Large intestine (tissue), 3 donors: ENCODE data around the gene MME. TPM values are rescaled to one million over a fixed set of nuclear protein-coding genes. Genes with fewer than 3 reads are reported as not detected.
"Not testable (repeated sequence)": the region's sequence is repeated elsewhere in the genome, so short reads cannot be mapped to it uniquely, and the experiment has no call there.

Experiments used
- DNase-seq, 2 donors: peaks; one replicate each; pipeline versions ENCODE4 v3.0.0 to v3.0.0-alpha.2; 2013
- H3K27ac ChIP-seq: one replicate; pipeline ENCODE4 v1.5.1; 2013; ENCODE audit warnings: low read length
- H3K27me3 ChIP-seq: 2 replicates; pipeline ENCODE4 v1.6.1; 2013; ENCODE audit warnings: low read length; ENCODE audit not compliant: control insufficient read depth, insufficient read depth
- H3K36me3 ChIP-seq: 2 replicates; pipeline ENCODE4 v1.6.1; 2013; ENCODE audit warnings: low read length; ENCODE audit not compliant: control insufficient read depth, insufficient read depth
- H3K4me1 ChIP-seq: one replicate; pipeline ENCODE4 v1.6.1; 2013; ENCODE audit warnings: low read length; ENCODE audit not compliant: control insufficient read depth, insufficient read depth
- H3K4me3 ChIP-seq: one replicate; pipeline ENCODE4 v1.5.1; 2013; ENCODE audit warnings: low read length
- H3K9me3 ChIP-seq: one replicate; pipeline ENCODE4 v1.6.1; 2013; ENCODE audit warnings: mild to moderate bottlenecking, low read depth, low read length, moderate library complexity; ENCODE audit not compliant: control insufficient read depth
- WGBS: methylation state at CpG from one replicate; pipeline ENCODE4 v1.1.5; 2013; ENCODE audit warnings: low lambda C conversion rate; ENCODE audit not compliant: insufficient coverage; 5-methylcytosine and 5-hydroxymethylcytosine counted together
- polyA plus RNA-seq: library from polyadenylated mRNA; unstranded; fragments of 120-200 nt; gene quantifications from one replicate; pipeline ENCODE4 v1.2.1, GENCODE V29; 2013

MME gene
- polyA plus RNA-seq, 1 donor = 307 TPM

DNA sequence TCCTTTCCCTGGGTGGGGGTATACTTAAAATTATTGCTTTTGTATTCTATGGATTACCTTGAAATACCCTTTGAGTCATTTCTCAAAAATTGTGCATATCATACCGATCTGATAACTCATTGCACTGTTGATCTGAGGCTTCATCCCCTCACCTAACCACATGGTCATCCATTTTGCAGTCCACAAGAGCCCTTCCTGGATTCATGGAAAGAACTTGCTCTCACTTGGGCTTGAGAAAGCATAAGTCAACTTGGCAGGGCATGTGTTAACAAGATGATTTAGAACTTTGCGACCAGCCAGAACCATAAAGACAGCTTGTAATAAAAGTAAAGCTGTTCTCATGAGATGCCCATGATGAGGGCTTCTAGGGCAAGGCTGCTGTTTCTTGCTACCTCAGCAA lies 22.2 kb downstream of the MME start:
- no CpG with 5 or more reads among the region's 2 CpGs for WGBS
- DNase-seq = peak in 1 of 2 donors; percentile 5
- H3K27me3 ChIP-seq = no peaks in the 10 kb centered on the region

DNA sequence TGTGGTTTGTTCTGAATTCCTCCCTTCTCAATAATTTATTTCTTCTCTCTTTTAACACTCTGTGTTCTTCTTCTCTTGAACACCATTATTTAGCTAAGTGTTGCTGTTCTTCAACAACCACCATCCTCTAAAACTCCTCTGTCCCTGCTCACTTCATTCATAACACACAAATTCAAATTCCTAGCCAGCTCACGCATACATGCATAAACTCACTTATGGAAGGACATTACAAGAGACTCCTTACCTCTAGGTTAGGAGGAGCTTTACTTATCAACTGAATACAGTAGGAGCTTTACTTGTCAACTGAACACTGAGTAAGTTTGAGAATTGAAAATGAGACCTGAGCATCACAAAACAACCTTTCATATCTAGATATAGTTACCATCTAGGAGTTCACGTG lies 23.6 kb downstream of the MME start:
- no CpG with 5 or more reads among the region's 2 CpGs for WGBS
- no peak for DNase-seq
- no peaks in the 10 kb centered on the region for H3K4me1 ChIP-seq
- no peaks in the 10 kb centered on the region for H3K9me3 ChIP-seq
- H3K27ac ChIP-seq = no peak overlapping the region
- H3K27me3 ChIP-seq = no peaks in the 10 kb centered on the region
- no peak overlapping the region for H3K4me3 ChIP-seq
- H3K36me3 ChIP-seq = no peaks in the 10 kb centered on the region

More for the DNA sequence above, 22.2 kb downstream of the MME start:
- H3K4me3 ChIP-seq = no peak overlapping the region
- H3K9me3 ChIP-seq = no peaks in the 10 kb centered on the region
- H3K36me3 ChIP-seq = no peaks in the 10 kb centered on the region
- H3K27ac ChIP-seq = no peak overlapping the region
- H3K4me1 ChIP-seq = no peaks in the 10 kb centered on the region

DNA sequence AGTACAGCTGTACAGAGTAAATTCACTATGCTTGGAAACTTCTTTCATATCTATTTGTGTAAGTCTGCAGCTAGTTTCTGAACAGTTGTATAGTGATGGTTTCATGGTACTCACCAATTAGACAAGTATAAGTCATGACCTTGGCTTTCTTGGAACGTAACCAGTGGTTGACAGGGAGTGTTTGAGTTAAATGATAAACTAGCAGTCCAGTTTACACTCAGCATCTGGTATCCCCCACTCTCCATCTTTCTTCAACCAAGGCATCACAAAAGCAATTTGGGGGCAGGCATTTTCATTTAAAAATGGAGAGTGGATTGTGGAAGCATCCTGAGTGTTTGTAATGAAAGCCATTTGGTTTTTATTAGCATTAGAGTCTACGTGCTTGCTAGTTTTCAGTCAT lies 26.0 kb downstream of the MME start:
- H3K4me3 ChIP-seq = no peak overlapping the region
- no peaks in the 10 kb centered on the region for H3K9me3 ChIP-seq
- 100% methylated on average over 1 of the region's 2 CpGs for WGBS
- peaks cover 2% of the 10 kb centered on the region for H3K36me3 ChIP-seq
- H3K4me1 ChIP-seq = no peaks in the 10 kb centered on the region
- no peak overlapping the region for H3K27ac ChIP-seq
- no peak for DNase-seq
- H3K27me3 ChIP-seq = no peaks in the 10 kb centered on the region

DNA sequence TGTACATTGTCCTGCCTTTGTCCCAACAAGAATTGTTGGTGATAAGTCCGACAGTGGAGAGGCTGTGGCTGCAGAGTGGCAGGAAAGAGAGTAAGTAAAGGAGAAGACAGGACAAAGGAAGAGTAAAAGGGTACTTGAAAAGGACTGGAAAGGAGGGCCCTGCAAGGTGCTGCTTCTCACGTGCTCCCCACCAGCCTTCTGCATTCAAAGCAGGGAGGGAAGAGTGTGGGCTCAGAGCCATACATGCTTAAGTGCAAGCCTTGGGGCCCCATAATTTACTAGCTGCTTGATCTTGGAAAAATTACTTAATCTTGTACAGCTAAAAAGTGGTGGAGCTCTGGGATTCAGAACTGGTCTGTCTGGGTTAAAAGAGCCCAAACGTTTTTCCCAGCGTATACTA lies 29.9 kb downstream of the MME start:
- no peaks in the 10 kb centered on the region for H3K27me3 ChIP-seq
- H3K9me3 ChIP-seq = no peaks in the 10 kb centered on the region
- 100% methylated on average over 1 of the region's 4 CpGs for WGBS
- peaks cover 5% of the 10 kb centered on the region for H3K36me3 ChIP-seq
- no peaks in the 10 kb centered on the region for H3K4me1 ChIP-seq
- H3K27ac ChIP-seq = no peak overlapping the region
- no peak overlapping the region for H3K4me3 ChIP-seq
- DNase-seq = no peak

DNA sequence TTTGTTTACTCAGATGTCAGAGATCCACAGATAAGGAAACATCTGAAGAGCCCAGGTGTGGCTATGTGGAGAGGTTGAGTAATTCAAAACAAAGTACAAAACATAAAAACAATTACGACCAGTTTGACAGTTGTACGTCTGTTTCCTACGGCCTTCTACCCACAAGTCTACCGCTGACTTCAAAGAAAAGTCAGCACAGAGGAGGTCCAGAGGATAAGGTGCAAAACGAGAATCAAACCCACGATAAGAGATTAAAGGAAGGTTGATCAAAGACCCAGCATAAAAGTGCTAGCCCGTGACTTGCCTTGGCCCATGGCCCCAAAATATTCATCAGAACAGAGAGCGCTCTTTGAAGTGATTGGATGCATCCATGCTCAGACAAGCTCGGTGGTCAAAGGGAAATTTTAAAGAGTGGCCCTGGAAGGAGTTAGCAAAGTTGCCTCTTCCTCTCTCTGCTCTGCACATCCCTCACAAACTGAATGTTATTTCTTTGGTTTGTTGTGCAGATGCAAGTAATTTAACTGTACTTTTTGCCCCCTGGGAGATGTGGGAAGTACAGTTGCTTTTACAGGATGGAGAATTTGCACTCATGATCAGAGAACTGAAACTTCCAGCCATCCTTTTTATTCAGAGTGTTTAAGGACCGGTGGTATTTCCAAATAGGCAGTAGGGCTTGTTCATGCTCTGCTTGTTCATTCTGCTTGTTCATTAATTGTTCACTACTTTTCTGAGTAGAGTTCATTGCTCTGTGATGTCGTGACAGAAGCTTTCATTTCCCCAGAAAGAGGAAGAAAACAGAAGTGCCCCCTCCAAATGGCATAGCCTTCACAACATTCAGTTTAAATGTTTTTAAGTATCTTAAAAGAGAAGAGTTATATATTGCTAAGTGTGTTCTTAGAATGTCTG lies 31.1 kb downstream of the MME start:
- WGBS = 80% methylated on average over 4 of the region's 11 CpGs
- H3K4me1 ChIP-seq = no peaks in the 10 kb centered on the region
- H3K9me3 ChIP-seq = no peaks in the 10 kb centered on the region
- peaks cover 5% of the 10 kb centered on the region for H3K36me3 ChIP-seq
- H3K27ac ChIP-seq = no peak overlapping the region
- H3K27me3 ChIP-seq = no peaks in the 10 kb centered on the region
- H3K4me3 ChIP-seq = no peak overlapping the region
- DNase-seq = no peak

DNA sequence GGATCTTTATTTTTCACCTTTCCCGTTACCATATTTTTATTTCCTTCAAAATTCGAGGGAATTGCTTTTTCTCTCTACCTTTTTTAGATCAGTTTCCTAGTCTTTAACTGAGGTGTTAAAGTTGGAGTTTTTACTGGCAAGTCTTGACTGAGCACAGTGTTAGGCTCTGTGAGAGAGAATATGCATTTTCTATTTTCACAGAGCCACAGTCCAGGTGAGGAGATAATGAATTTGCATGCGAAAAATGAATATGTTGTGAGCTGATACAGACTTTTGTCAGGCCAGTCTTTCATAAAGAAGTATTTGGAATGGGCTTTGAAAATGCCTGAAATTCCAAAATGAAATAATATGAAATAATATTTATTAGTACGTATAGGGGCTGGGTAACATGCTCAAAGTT lies 31.9 kb downstream of the MME start:
- Histone ChIP-seq H3K27ac (no peak overlapping the region), H3K4me3 (no peak overlapping the region), H3K9me3 (no peaks in the 10 kb centered on the region), H3K27me3 (no peaks in the 10 kb centered on the region), H3K36me3 (peaks cover 5% of the 10 kb centered on the region), H3K4me1 (no peaks in the 10 kb centered on the region)
- WGBS = 70% methylated on average over 4 of the region's 4 CpGs
- no peak for DNase-seq

DNA sequence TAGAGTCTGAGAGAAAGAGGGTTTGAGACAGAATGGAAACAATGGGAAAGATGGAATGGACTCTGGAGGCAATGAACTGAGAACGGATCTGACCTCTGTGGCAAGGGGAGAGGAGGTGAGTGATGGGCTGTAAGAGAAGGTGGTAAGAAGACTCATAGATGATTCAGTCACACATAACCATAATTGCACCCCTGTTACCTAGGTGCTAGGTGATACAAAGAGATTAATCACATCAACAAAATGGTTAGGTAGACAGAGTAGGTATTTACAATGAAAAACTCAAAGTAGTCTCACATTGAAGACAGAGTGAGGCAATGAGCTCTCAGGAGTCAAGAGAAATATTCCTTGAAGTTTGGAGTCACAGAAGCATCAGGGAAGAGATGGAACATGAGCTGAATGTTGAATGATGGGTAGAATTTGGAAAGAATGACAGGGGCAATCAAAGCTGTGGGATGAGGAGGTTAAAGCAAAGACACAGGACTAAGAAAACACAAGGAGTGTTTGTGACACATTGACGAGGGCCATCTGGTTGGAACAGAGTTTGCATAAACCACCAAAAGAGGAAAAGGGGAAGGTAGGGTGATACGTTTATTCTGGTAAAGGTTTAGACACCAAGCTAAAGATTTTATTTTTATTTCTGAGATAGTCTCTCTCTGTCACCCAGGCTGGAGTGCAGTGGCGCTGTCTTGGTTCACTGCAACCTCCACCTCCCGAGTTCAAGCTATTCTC lies 32.7 kb downstream of the MME start:
- H3K4me1 ChIP-seq = no peaks in the 10 kb centered on the region
- no peaks in the 10 kb centered on the region for H3K27me3 ChIP-seq
- no peaks in the 10 kb centered on the region for H3K9me3 ChIP-seq
- peaks cover 8% of the 10 kb centered on the region for H3K36me3 ChIP-seq
- WGBS = no CpG with 5 or more reads among the region's 5 CpGs
- no peak overlapping the region for H3K27ac ChIP-seq
- H3K4me3 ChIP-seq = no peak overlapping the region
- no peak for DNase-seq

DNA sequence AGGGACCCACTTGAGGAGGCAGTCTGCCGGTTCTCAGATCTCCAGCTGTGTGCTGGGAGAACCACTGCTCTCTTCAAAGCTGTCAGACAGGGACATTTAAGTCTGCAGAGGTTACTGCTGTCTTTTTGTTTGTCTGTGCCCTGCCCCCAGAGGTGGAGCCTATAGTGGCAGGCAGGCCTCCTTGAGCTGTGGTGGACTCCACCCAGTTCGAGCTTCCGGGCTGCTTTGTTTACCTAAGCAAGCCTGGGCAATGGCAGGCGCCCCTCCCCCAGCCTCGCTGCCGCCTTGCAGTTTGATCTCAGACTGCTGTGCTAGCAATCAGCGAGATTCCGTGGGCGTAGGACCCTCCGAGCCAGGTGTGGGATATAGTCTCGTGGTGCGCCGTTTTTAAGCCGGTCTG lies 44.6 kb downstream of the MME start:
- H3K27ac ChIP-seq, H3K4me1 ChIP-seq, H3K9me3 ChIP-seq, DNase-seq, H3K27me3 ChIP-seq, H3K36me3 ChIP-seq, H3K4me3 ChIP-seq: not testable (repeated sequence)
- WGBS = no CpG with 5 or more reads among the region's 14 CpGs

DNA sequence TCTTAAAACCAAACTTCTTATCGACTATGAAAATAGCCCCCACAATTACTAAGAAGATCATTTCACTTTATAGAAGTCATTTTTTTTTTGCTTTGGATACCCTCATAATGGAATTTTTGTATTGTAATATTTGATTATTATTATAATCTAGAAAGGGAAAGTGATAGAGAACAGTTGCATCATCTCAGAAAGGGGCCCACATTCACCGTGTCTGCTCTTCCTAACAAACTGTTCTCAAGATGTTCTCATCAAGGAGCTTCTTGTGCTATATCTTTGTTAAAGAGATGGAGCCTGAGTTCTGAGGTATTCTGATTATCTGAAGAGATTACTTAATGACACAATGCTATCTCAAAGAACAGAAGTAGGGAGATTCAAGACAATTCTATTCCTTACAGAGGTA lies 49.3 kb downstream of the MME start:
- H3K27ac ChIP-seq = peak overlapping the region; percentile 93
- peaks cover 16% of the 10 kb centered on the region for H3K4me1 ChIP-seq
- no CpG with 5 or more reads among the region's 2 CpGs for WGBS
- no peaks in the 10 kb centered on the region for H3K27me3 ChIP-seq
- H3K36me3 ChIP-seq = peaks cover 7% of the 10 kb centered on the region
- no peak for DNase-seq
- no peak overlapping the region for H3K4me3 ChIP-seq
- no peaks in the 10 kb centered on the region for H3K9me3 ChIP-seq

DNA sequence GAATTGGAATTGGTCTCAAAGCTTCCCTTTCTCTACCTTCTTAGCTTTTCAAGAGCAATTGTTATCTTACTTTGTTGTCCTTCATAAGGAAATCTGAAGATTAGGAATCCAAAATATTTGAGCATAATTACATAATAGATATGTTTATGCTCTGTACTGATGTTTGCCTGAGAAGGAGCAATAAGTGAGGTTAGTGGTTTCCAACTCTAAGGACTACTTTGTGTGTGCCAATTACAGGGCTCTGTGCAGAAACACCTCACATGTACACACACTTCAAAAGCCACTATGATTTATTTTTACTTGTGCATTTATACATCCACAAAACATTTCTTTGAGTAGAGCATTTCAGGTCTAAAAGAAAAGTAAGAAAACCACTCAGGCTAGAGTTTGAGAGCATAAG lies 49.9 kb downstream of the MME start:
- Histone ChIP-seq H3K27ac (peak overlapping the region; percentile 93), H3K36me3 (peaks cover 7% of the 10 kb centered on the region), H3K27me3 (no peaks in the 10 kb centered on the region), H3K9me3 (no peaks in the 10 kb centered on the region), H3K4me3 (no peak overlapping the region), H3K4me1 (peaks cover 16% of the 10 kb centered on the region)
- DNase-seq = no peak
